GM18909 (cell line): ENCODE results near the gene SLC36A1.
"Not testable (repeated sequence)": the region's sequence is repeated elsewhere in the genome, so short reads cannot be mapped to it uniquely, and the experiment has no call there.

Source experiments
- ATAC-seq: cut with Tn5 transposase; IDR thresholded peaks from one replicate; pipeline ENCODE4 v1.9.1; 2021; ENCODE audit warnings: mild to moderate bottlenecking; ENCODE audit not compliant: unreplicated experiment, poor library complexity

SLC36A1 gene

DNA sequence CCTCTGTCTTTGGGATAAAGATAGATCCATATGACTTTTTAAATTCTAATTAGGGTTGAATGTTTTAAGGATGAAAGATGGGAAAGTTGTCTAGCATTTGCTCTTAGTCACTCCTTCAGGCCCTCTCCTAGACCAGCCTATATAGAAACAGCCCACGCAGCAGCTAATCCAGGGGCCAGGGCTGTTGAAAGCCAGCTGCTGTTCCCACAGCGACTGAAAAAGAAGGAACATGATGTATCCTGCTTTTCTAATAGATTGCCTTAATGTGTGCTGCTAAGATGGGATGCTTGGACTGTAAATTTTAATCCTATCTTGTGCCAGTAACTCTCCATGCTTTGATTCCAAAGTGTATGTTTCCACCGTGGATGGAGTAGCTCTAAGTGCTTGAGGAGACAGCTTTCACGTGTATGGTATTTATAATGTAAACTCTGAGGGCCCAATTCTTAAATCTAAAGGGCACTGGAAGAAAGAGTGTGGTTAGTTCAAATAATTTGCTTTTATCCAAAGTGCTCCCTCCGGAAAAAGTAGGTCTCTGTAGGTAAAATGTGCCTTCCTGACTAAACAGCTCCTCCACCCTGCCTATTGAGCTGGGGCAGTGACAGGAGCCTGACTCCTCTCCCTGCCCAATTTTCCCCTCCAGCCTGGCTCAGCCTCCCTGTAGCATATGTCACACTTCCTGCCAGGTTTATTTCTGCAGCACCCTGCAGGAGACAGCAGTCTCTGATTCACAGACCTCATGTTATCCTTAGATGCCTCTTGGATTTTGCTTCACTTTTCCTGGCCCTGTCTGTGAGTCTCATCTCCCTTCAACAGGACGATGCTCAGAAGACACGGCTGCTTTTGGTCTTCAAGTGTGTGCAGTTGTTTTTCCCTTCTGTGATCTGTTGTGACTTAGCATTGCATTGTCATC, 33.2 kb downstream of the SLC36A1 start:
- ATAC-seq = no peak

GRCh38 chr5:151483176-151483575, 35.8 kb downstream of the SLC36A1 start:
- ATAC-seq = no peak

DNA sequence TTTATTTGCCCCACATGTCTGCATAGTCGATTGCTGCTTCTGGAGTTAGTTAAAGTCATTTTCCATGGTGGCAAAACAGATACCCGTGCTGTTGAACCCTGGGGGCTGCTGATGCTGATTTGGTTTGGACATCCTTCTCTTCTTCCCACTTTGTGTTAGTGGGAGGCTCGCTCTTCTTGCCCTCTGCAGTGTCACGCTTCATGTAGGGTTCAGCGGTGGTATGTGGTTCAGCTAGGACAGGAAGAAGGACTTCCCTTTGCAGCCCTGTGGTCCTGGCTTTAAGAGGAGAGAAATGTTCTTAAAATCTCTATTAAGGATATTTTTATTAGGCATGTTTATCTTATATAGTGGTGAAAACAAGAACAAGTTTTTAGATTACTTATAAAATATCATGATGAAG, 36.2 kb downstream of the SLC36A1 start:
- no peak for ATAC-seq

DNA sequence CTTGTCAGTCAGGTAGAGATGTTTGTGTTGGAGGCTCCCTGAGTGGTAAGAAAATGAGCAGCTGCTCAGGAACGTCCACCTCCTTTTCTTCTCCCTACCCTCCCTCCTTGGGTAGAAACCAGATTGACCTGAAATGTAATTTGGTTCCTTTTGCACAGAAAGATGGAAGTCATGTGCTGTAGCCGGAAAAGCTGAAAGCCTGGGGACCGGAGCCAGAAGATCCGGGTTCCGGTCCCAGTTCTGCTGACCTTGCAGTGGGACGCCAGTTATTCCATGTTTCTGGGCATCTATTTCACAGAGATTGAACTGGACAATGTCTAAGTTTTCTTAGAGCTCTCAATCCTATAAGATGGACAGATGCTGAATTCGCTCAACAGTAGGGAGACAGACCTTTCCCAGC, 40.1 kb downstream of the SLC36A1 start:
- ATAC-seq = no peak

DNA sequence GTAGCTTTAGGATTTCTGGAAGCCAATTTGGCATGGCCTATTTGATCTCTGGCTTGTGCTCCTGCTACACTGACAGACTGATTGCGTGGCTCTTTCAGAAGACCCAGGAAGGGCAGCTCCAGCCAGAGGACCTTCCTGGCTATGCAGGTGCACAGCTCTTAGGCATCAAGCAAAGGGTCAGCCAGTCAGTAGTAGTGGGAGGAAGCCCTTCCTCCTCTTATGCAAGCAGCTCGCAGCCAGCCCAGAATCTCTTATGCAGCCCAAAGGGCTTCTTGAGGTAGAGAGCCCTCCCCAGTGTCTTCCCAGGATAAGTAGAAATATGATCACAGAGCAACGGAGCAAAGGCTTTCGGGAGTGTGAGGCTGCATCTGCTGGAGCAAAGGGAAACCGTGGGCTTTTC, 43.2 kb downstream of the SLC36A1 start:
- ATAC-seq = no peak

DNA sequence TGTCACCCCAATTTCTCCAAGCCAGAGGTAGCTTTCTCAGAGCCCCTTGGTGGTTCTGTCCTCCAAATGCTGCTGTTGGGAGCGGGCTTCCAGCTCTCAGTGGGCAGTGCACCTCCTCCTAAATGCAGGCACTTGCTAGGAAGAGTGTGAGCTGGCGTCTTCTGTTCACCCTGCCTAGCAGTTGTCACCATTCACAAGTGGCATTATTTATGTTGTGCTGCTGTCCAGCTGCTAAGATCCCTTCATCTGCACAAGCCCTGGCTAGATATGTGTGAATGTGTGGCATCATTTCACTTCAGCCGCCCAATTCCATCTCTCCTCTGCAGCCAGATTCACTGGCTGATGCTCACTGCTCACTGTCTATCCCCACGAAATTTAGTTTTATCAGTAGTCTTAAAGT, 43.7 kb downstream of the SLC36A1 start:
- no peak for ATAC-seq

DNA sequence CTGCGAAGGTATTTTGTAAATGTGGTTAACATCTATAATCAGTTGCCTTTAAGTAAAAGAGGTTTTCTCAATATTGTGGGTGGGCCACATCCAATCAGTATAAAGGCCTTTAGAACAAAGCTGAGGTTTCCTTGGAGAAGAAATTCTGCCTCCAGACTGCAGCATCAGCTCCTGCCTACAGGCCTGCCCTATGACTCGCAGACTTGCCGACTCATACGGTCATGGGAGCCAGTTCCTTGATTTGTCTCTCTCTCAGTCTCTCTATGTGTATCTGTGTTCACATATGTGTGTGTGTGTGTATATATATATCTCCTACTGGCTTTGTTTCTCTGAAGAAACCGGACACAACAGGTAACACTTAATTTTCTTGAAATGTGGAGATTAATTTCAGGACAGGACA, 45.3 kb downstream of the SLC36A1 start:
- no peak for ATAC-seq

- no peak for ATAC-seq
Measured at GRCh38 chr5:151493665-151494064, 46.3 kb downstream of the SLC36A1 start.

DNA sequence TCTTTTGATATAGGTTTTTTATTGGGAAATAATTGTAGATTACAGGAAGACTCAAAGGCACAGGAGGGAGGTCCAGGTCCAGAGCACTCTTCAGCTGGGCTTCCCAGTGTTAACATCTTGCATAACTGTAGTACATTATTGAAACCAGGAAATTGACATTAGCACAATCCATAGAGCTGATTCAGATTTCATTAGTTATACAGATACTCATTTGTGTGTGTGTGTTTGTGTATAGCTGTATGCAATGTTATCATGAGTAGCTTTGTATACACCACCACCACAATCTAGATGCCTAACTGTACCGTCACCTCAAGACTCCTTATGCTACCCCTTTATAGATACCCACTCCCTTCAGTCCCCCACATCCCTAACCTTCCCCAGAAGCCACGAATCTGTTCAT, 47.9 kb downstream of the SLC36A1 start:
- ATAC-seq = no peak

DNA sequence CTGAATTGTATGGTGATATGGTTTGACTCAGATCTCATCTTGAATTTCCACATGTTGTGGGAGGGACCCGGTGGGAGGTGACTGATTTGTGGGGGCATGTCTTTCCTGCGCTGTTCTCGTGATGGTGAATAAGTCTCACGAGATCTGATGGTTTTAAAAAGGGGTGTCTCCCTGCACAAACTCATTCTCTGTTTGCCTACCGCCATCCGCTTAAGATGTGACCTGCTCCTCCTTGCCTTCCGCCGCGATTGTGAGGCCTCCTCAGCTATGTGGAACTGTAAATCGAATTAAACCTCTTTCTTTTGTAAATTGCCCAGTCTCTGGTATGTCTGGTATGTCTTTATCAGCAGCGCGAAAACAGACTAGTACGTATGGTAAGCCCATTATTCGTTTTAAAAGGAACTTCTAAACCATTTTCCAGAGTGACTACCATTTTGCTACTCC, 48.7 kb downstream of the SLC36A1 start:
- no peak for ATAC-seq

DNA sequence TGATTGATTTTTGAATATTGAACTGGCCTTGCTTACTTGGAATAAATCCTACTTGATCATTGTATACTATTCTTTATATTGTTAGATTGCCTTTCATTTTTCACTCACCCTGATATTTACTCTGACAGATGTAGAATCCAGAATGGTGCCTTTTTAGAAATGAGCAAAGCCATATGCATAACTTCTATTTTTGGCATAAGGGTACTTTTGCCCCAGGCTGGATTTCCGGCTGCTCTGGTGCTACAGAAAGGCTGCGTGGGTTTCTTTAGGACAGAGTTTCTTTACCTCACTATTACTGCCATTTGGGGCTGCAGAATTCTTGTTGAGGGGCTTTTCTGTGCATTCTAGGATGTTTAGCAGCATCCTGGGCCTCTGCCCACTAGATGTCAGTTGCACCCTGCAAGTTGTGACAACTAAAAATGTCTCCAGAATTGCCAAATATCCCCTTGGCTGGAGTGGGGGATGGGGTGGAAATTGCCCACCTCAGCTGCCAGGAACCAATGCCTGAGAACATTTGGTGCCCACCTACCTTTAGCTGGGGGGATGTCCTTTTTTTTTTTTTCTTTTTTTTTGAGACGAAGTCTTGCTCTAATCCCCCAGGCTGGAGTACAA, 50.1 kb downstream of the SLC36A1 start:
- ATAC-seq = no peak

DNA sequence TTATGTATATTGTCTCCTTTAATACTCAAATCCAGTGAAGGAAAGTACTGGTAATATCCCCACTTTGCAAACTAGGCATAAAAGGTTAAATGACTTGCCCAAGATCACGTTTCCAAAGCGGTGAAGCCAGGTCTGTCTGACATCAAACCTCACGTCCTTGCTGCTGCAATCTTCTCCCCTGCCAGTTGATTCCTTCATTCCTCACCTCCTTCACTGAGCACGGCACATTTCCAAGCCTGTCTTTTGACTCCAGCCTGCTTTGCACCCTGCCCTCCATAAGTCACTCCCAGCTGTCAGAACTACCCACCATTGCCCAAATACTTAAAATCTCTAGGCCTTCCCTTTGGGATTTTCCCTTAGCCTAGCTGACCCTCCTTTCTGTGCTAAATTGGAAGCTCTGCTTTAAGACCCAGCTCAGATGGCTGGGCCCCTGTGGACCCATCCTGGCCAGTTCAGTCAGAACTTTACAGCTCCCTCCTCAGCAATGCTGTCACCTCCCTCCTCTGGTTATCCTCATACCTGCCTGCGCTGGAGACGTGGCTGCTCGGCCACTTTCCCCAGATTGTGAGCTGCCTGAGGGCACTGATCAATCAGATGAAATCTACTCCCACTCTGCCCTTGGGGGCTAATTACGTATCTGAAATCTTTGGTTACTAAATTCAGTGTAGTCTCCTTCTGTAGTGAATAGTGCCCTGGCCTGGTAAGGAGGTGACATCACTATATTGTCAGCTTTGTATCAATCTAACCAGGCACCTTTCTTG, 51.2 kb downstream of the SLC36A1 start:
- no peak for ATAC-seq

GRCh38 chr5:151499501-151500035, 52.2 kb downstream of the SLC36A1 start:
- no peak for ATAC-seq

GRCh38 chr5:151504006-151504405, 56.6 kb downstream of the SLC36A1 start:
- no peak for ATAC-seq

DNA sequence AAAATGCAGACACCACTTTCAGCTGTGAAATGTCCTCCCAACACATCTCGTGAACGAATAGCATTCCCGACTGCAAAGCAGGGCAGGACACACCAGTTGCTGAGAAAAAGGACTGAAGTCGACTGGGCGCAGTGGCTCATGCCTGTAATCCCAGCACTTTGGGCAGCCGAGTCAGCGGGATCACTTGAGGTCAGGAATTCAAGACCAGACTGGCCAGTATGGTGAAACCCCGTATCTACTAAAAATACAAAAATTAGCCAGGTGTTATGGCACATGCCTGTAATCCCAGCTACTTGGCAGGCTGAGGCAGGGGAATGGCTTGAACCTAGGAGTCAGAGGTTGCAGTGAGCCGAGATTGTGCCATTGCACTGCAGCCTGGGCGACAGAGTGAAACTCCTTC, 60.9 kb downstream of the SLC36A1 start:
- ATAC-seq = not testable (repeated sequence)

DNA sequence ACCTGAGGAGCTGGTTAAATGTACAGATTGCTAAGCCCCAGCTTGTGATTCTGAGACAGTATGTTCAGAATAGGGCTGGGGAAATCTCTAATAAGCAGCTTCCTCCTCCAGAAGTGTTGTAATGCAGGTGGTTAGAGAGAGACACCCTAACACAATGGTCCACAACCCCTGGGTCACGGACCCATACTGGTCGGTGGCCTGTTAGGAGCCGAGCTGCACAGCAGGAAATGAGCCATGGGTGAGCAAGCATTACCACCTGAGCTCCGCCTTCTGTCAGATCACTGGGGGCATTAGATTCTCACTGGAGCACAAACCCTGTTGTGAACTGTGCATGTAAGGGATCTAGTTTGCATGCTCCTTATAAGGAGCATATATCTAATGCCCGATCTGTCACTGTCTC, 61.8 kb downstream of the SLC36A1 start:
- ATAC-seq = no peak

DNA sequence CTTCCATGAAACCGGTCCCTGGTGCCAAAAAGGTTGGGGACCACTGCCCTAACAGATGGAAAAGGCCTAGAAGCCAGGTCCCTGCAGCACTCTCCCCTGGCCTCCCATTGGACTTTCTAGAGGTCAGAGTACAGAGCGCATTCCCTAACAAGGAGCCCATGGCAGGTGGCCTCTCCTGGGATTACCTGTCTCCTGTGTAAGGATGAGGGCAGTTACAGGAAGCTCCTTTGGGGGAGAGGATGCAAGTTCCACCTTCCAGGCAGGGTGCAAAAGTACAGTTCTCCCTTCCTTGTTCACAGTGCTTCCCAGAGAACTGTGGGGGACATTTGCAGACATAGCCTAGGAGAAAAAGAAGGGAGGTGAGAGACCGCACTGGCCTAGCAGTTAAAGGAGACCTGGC, 62.4 kb downstream of the SLC36A1 start:
- ATAC-seq = no peak

DNA sequence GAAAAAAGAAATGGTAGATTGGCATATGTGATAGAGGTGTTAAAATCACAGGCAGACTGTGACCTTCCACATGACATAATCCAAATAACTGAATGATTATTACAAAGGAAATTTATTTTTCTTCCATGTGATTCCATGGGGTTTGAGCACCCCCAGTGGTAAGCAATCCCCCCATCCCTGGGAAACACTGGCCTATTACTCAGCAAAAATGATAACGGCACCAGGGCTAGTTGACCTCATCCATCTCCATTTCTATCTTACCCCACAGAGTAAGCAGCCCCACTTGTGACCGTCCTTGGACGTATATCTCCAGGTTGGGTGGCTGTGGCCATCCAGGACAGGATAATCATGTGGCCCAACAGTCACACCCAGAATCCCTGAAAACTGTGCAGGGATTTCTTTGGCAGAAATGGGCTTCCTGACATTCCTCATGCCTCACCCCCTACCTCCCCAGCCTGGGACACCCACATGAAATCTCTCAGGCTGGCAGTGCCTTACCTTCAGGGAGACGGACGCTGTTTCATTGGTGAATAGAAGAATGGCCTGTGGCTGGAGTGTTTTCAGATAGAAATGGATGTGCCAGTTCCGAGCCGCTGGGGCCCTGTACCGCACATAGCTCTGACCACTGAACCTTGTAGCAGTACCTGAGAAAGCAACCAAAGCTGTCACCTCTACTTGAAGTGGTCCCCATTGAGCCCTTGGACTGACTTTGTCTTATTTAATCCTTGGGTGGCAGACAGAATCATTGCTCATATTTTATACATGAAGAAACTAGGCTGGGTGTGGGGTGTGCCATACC, 69.9 kb downstream of the SLC36A1 start:
- ATAC-seq = no peak

DNA sequence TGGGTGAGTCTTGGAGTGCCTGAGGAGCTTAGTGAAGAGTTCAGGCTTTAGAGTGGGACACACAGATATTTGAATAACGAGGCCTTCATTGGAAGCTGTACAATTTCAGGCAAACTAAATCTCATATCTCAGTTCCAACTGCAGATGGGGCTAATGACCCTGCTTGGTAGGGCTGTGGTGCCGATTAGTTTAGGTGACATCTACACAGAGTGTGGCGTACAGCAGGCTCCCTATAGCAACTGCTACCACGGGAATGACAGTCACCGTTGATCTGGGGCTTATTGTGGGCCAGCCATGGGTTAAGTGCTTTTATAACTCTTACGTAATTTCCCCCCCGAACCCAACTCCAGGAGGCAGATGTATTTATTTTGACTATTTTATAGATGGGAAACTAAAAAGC, 72.9 kb downstream of the SLC36A1 start:
- ATAC-seq = no peak

GRCh38 chr5:151522226-151522625, 74.8 kb downstream of the SLC36A1 start:
- no peak for ATAC-seq
